H9 (cell line): ENCODE measurements around the gene XRCC2. TPM values are rescaled to one million over a fixed set of nuclear protein-coding genes. Genes with fewer than 3 reads are reported as not detected.

Experiments used
- DNase-seq: peaks from one replicate; pipeline ENCODE4 v3.0.0-alpha.2; 2017
- H2AFZ ChIP-seq: one replicate; pipeline ENCODE4 v1.6.1; 2013; ENCODE audit warnings: mild to moderate bottlenecking, low read length, control low read depth, moderate library complexity
- H2AK5ac ChIP-seq: 2 replicates; pipeline ENCODE4 v1.6.1; 2013; ENCODE audit warnings: low read length, control low read depth, mixed read lengths; ENCODE audit not compliant: insufficient read length
- H2BK120ac ChIP-seq: one replicate; pipeline ENCODE4 v1.6.1; 2013; ENCODE audit warnings: low read depth, mild to moderate bottlenecking, low read length, control low read depth, inconsistent platforms; ENCODE audit not compliant: poor library complexity, severe bottlenecking
- H2BK12ac ChIP-seq: 2 replicates; pipeline ENCODE4 v1.6.1; 2013; ENCODE audit warnings: low read length, control low read depth, mixed read lengths, low read depth; ENCODE audit not compliant: insufficient read length
- H2BK15ac ChIP-seq: 2 replicates; pipeline ENCODE4 v1.6.1; 2013; ENCODE audit warnings: low read depth, low read length, control low read depth
- H2BK20ac ChIP-seq: one replicate; pipeline ENCODE4 v1.6.1; 2013; ENCODE audit warnings: low read depth, mild to moderate bottlenecking, low read length, control low read depth, inconsistent platforms; ENCODE audit not compliant: poor library complexity, severe bottlenecking
- H2BK5ac ChIP-seq: 2 replicates; pipeline ENCODE4 v1.6.1; 2013; ENCODE audit warnings: low read length, control low read depth, mixed read lengths; ENCODE audit not compliant: insufficient read length
- H3K14ac ChIP-seq: 2 replicates; pipeline ENCODE4 v1.6.1; 2013; ENCODE audit warnings: low read length, control low read depth; ENCODE audit not compliant: insufficient read depth
- H3K18ac ChIP-seq: 2 replicates; pipeline ENCODE4 v1.6.1; 2013; ENCODE audit warnings: low read depth, mild to moderate bottlenecking, mixed read lengths, low read length, control low read depth; ENCODE audit not compliant: insufficient read length
- H3K23ac ChIP-seq: 2 replicates; pipeline ENCODE4 v1.6.1; 2013; ENCODE audit warnings: low read length, control low read depth, mixed read lengths, low read depth; ENCODE audit not compliant: insufficient read length
- H3K23me2 ChIP-seq: 2 replicates; pipeline ENCODE4 v1.6.1; 2013; ENCODE audit warnings: low read depth, mild to moderate bottlenecking, mixed read lengths, low read length, control low read depth; ENCODE audit not compliant: insufficient read length, poor library complexity, severe bottlenecking
- H3K27ac ChIP-seq: 2 replicates; pipeline ENCODE4 v1.5.1; 2013; ENCODE audit warnings: low read length, control low read depth, mixed read lengths, low read depth; ENCODE audit not compliant: insufficient read length
- H3K27me3 ChIP-seq: 2 replicates; pipeline ENCODE4 v1.6.1; 2013; ENCODE audit warnings: low read length, control low read depth, inconsistent platforms; ENCODE audit not compliant: insufficient read depth
- H3K4ac ChIP-seq: 2 replicates; pipeline ENCODE4 v1.6.1; 2013; ENCODE audit warnings: low read depth, mild to moderate bottlenecking, control low read depth, inconsistent platforms, low read length, moderate library complexity
- H3K4me1 ChIP-seq: 2 replicates; pipeline ENCODE4 v1.6.1; 2013; ENCODE audit warnings: low read length, control low read depth, inconsistent platforms; ENCODE audit not compliant: insufficient read depth
- H3K4me2 ChIP-seq: 2 replicates; pipeline ENCODE4 v1.6.1; 2013; ENCODE audit warnings: low read length, control low read depth, mixed read lengths; ENCODE audit not compliant: insufficient read length, insufficient read depth
- H3K56ac ChIP-seq: 2 replicates; pipeline ENCODE4 v1.6.1; 2013; ENCODE audit warnings: low read depth, mild to moderate bottlenecking, mixed read lengths, low read length, control low read depth; ENCODE audit not compliant: insufficient read length
- H3K79me1 ChIP-seq: 2 replicates; pipeline ENCODE4 v1.6.1; 2013; ENCODE audit warnings: low read depth, mild to moderate bottlenecking, moderate library complexity, low read length, control low read depth, inconsistent platforms; ENCODE audit not compliant: insufficient read depth, poor library complexity, severe bottlenecking
- H3K79me2 ChIP-seq: 2 replicates; pipeline ENCODE4 v1.6.1; 2013; ENCODE audit warnings: low read length, control low read depth, inconsistent platforms; ENCODE audit not compliant: insufficient read depth
- H3K9ac ChIP-seq: 2 replicates; pipeline ENCODE4 v1.6.1; 2013; ENCODE audit warnings: low read length, control low read depth, mixed read lengths; ENCODE audit not compliant: insufficient read length; ENCODE audit errors: extremely low read depth
- H3K9me3 ChIP-seq: one replicate; pipeline ENCODE4 v1.6.1; 2013; ENCODE audit warnings: low read depth, low read length, inconsistent platforms; ENCODE audit not compliant: control insufficient read depth
- H3T11ph ChIP-seq: one replicate; pipeline ENCODE4 v1.6.1; 2013; ENCODE audit warnings: mild to moderate bottlenecking, low read length, control low read depth, inconsistent platforms
- H4K20me1 ChIP-seq: one replicate; pipeline ENCODE4 v1.6.1; 2013; ENCODE audit not compliant: control insufficient read depth, insufficient read length, insufficient read depth
- H4K5ac ChIP-seq: 2 replicates; pipeline ENCODE4 v1.6.1; 2013; ENCODE audit warnings: low read depth, mild to moderate bottlenecking, mixed read lengths, low read length, control low read depth; ENCODE audit not compliant: insufficient read length
- H4K8ac ChIP-seq: replicated peaks from 2 replicates; pipeline ENCODE4 v1.6.1; 2013; ENCODE audit warnings: low read length, control low read depth, mixed read lengths, low read depth; ENCODE audit not compliant: insufficient read length
- H4K91ac ChIP-seq: 2 replicates; pipeline ENCODE4 v1.6.1; 2013; ENCODE audit warnings: low read depth, mild to moderate bottlenecking, moderate library complexity, mixed read lengths, low read length, control low read depth; ENCODE audit not compliant: insufficient read length
- H3K27ac Mint-ChIP-seq, 3 experiments: 2 replicates in 2 of 3; 3 replicates in 1 of 3; pipeline ENCODE4 v1.8.0; 2020 to 2021; ENCODE audit warnings: mixed read lengths in 3 of 3, mild to moderate bottlenecking in 1 of 3, moderate library complexity in 1 of 3
- H3K27me3 Mint-ChIP-seq: 2 replicates; pipeline ENCODE4 v1.8.0; 2021; ENCODE audit warnings: low read depth, mild to moderate bottlenecking, moderate library complexity, mixed read lengths
- H3K36me3 Mint-ChIP-seq, 3 experiments: 2 replicates in 2 of 3; 3 replicates in 1 of 3; pipeline ENCODE4 v1.8.0; 2020 to 2021; ENCODE audit warnings: low read depth in 3 of 3, mixed read lengths in 3 of 3; ENCODE audit not compliant: insufficient read depth in 1 of 3
- H3K4me1 Mint-ChIP-seq, 2 experiments: 2 replicates each; pipeline ENCODE4 v1.8.0; 2020; ENCODE audit warnings: mixed read lengths in 2 of 2
- H3K4me3 Mint-ChIP-seq, 2 experiments: 2 replicates in 1 of 2; 3 replicates in 1 of 2; pipeline ENCODE4 v1.8.0; 2020 to 2021; ENCODE audit warnings: mild to moderate bottlenecking in 2 of 2, mixed read lengths in 2 of 2, moderate library complexity in 1 of 2
- H3K9me3 Mint-ChIP-seq, 2 experiments: 2 replicates in 1 of 2; 3 replicates in 1 of 2; pipeline ENCODE4 v1.8.0; 2020; ENCODE audit warnings: mild to moderate bottlenecking in 2 of 2, mixed read lengths in 2 of 2, moderate library complexity in 1 of 2
- CTCF ChIP-seq: fragments of 200-600 bp; sonication (generic); conservative IDR thresholded peaks from 3 replicates; pipeline ENCODE4 v1.8.0; 2021; ENCODE audit warnings: antibody characterized with exemption, mild to moderate bottlenecking
- WGBS: extraction: QIAGEN DNeasy Blood & Tissue Kit; methylation state at CpG from one replicate; pipeline ENCODE4 v1.1.7; 2013; ENCODE audit warnings: missing lambda C conversion rate, low lambda C conversion rate, mixed read lengths; ENCODE audit not compliant: insufficient read length; ENCODE audit errors: extremely low coverage; 5-methylcytosine and 5-hydroxymethylcytosine counted together
- total RNA-seq: library from RNA; stranded (reverse); gene quantifications from 2 replicates; pipeline ENCODE4 v1.2.1, GENCODE V29; 2021

The XRCC2 gene
- total RNA-seq, 1 experiment from 2014 or later, result 22.8 TPM

DNA sequence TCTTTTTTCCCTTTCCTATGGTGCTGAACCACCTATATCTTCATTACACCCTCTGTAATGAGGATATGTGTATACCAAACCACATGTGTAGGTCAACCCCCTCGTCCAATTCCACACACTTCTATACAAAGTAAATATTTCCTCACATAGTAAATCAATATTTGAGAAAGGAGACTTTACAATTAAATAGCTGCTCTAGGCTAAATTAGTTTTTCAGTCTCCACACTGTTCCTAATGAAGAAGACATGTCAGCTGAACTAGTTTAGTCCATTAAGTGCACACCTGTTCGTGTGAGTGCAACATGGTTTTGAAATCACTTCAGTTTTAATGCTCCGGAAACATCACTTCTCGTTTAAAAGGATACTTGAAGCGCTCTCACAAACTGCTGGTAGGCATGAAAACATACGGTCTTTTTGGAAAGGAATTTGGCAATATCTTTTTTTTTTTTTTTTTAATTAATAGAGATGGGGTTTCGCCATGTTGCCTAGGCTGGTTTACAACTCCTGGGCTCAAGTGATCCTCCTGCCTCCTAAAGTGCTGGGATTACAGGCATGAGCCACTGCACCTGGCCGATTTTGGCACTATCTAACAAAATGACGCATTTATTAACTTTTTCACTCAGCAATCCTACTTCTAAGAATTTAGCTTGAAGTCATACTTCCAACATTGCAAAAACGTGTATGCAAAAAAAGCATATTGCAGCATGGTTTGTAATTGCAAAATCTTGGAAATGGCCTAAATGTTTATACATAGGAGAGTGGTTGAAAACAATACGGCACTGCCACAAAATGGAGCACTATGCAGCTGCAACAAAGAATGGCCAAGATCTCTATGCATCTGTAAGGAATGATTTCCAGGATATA lies 2.1 kb upstream of the XRCC2 start:
- H3K4ac ChIP-seq, result no peak overlapping the region
- no peak overlapping the region for H4K5ac ChIP-seq
- no peak for DNase-seq
- no peak overlapping the region for H2BK12ac ChIP-seq
- H3K4me2 ChIP-seq, result no peak overlapping the region
- no peak overlapping the region for H3K14ac ChIP-seq
- H3K4me1 Mint-ChIP-seq, result peaks cover 9% of the 10 kb centered on the region in 2 experiments
- peaks cover 16% of the 10 kb centered on the region; the same call in 1 of the 2 replicates for H3K79me2 ChIP-seq
- H4K91ac ChIP-seq, result no peak overlapping the region
- no peak overlapping the region for H2BK15ac ChIP-seq
- H3K23me2 ChIP-seq, result peaks cover 7% of the 10 kb centered on the region
- no peak overlapping the region for H3K23ac ChIP-seq
- H3K4me1 ChIP-seq, result peaks cover 2% of the 10 kb centered on the region; the same call in 1 of the 2 replicates
- no peaks in the 10 kb centered on the region; a peak in 2 of 5 replicates for H3K9me3 Mint-ChIP-seq
- no peak overlapping the region for H4K8ac ChIP-seq
- H3K18ac ChIP-seq, result no peak overlapping the region
- H3K4me3 Mint-ChIP-seq, result no peak overlapping the region; a peak in 1 of 5 replicates
- no peak overlapping the region for H2AK5ac ChIP-seq
- no peak overlapping the region for H2BK120ac ChIP-seq
- no peak for TF ChIP-seq CTCF
- H3K56ac ChIP-seq, result no peak overlapping the region
- no peak overlapping the region for H3K27ac Mint-ChIP-seq
- no peak overlapping the region for H3T11ph ChIP-seq
- no peaks in the 10 kb centered on the region for H3K27me3 ChIP-seq
- WGBS, result no CpG with 5 or more reads among the region's 11 CpGs
- no peak overlapping the region for H2BK5ac ChIP-seq
- H3K9ac ChIP-seq, result no peak overlapping the region
- H3K79me1 ChIP-seq, result no peaks in the 10 kb centered on the region
- H3K9me3 ChIP-seq, result no peaks in the 10 kb centered on the region
- H3K27me3 Mint-ChIP-seq, result peaks cover 3% of the 10 kb centered on the region; the same call in 1 of the 2 replicates
- H3K36me3 Mint-ChIP-seq, result peaks cover 0 to 5% (median 5%) of the 10 kb centered on the region in 3 experiments; a peak in 5 of 7 replicates
- H3K27ac ChIP-seq, result no peak overlapping the region
- no peak overlapping the region for H2AFZ ChIP-seq
- no peaks in the 10 kb centered on the region for H4K20me1 ChIP-seq
- no peak overlapping the region for H2BK20ac ChIP-seq
